Fibroblast of lung (primary cell): ENCODE data around the gene PSMD4.

ENCODE experiments used
- EZH2 ChIP-seq: IDR thresholded peaks from 2 replicates; pipeline ENCODE4 v1.5.1; 2012; ENCODE audit warnings: low read length, control low read depth, mild to moderate bottlenecking; ENCODE audit errors: missing control alignments
- TF ChIP-seq, protein P1 (sequence below), 2 donors: IDR thresholded peaks in 1 of 2; conservative IDR thresholded peaks in 1 of 2; 1 replicate in 1 of 2; 2 replicates in 1 of 2; pipeline ENCODE4 v1.5.1; 2011 to 2012; ENCODE audit warnings: low read length in 2 of 2, control low read depth in 1 of 2, inconsistent platforms in 1 of 2, low read depth in 1 of 2, mild to moderate bottlenecking in 1 of 2

GRCh38 chr1:151287341-151287699 is 32.8 kb downstream of the PSMD4 start:
- TF ChIP-seq, protein P1, sequence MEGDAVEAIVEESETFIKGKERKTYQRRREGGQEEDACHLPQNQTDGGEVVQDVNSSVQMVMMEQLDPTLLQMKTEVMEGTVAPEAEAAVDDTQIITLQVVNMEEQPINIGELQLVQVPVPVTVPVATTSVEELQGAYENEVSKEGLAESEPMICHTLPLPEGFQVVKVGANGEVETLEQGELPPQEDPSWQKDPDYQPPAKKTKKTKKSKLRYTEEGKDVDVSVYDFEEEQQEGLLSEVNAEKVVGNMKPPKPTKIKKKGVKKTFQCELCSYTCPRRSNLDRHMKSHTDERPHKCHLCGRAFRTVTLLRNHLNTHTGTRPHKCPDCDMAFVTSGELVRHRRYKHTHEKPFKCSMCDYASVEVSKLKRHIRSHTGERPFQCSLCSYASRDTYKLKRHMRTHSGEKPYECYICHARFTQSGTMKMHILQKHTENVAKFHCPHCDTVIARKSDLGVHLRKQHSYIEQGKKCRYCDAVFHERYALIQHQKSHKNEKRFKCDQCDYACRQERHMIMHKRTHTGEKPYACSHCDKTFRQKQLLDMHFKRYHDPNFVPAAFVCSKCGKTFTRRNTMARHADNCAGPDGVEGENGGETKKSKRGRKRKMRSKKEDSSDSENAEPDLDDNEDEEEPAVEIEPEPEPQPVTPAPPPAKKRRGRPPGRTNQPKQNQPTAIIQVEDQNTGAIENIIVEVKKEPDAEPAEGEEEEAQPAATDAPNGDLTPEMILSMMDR (conservative IDR thresholded peaks at IDR 0.05 in 1 of 2, IDR thresholded peaks at IDR 0.05 in 1 of 2; ENCODE audit: low read depth in 1 of 2, low read length in 2 of 2), result no peak
- TF ChIP-seq EZH2, result no peak
